Cardiac muscle cell (in vitro differentiated cells and primary cell): ENCODE measurements around the gene NFASC. TPM values are rescaled to one million over a fixed set of nuclear protein-coding genes. Genes with fewer than 3 reads are reported as not detected.

Source experiments
- DNase-seq, 2 donors: peaks; one replicate each; pipeline versions ENCODE4 v3.0.0 to v3.0.0-alpha.2; 2010 to 2017; ENCODE audit warnings: low read depth in 1 of 2, low spot score in 1 of 2
- H3K27ac ChIP-seq: fragments of 200-600 bp; sonication (generic); 2 replicates; pipeline ENCODE4 v1.5.1; 2016
- H3K27me3 ChIP-seq: fragments of 200-600 bp; sonication (generic); 2 replicates; pipeline ENCODE4 v1.6.0; 2016; ENCODE audit warnings: control low read depth
- H3K36me3 ChIP-seq: fragments of 200-600 bp; sonication (generic); 2 replicates; pipeline ENCODE4 v1.5.1; 2016; ENCODE audit warnings: control low read depth
- H3K4me1 ChIP-seq: fragments of 200-600 bp; sonication (generic); 2 replicates; pipeline ENCODE4 v1.8.1; 2017; ENCODE audit warnings: low read depth, mild to moderate bottlenecking, mixed run types
- H3K4me3 ChIP-seq: fragments of 200-600 bp; sonication (generic); 2 replicates; pipeline ENCODE4 v1.5.1; 2016; ENCODE audit warnings: mild to moderate bottlenecking
- H3K9me3 ChIP-seq: fragments of 200-600 bp; sonication (generic); 2 replicates; pipeline ENCODE4 v1.5.1; 2017; ENCODE audit warnings: low read depth, mild to moderate bottlenecking, control low read depth
- polyA plus RNA-seq: library from polyadenylated mRNA; unstranded; fragments of >200 nt; fragmentation: Nextera tagmentation; extraction: Ambion mirVana; gene quantifications from 2 replicates; pipeline ENCODE4 v1.2.1, GENCODE V29; 2016
- total RNA-seq: library from RNA; depleted of rRNA; stranded (reverse); fragments of >200 nt; gene quantifications from 2 replicates; pipeline ENCODE4 v1.2.3, GENCODE V29; 2016
- TF ChIP-seq, protein P1 (sequence below): IDR thresholded peaks from 2 replicates; pipeline ENCODE4 v1.5.1; 2012; ENCODE audit warnings: low read depth, mild to moderate bottlenecking, low read length

The NFASC gene
- total and polyA plus RNA-seq, 2 experiments from 2014 or later, result 0.63 TPM; not detected in 1

DNA sequence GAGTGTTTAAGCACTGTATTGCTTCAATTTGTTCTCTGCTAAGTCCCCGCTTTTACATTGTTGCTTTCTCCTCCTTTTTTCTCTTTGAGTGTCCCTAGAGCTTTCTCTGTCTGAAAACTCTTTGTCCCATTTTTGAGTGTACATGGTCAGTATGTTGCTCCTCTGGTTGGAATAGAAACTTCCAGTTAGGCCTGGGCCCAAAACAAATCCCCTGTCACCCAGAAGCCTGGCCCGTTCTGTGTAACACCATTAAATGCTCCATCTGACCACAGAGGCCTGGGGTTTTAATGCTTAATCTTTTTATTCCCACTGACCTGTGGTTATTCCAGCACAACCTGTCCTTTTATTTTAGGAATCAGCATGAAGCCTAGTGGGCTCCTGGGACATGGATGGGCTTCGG, 28.3 kb upstream of the NFASC start:
- no peak for DNase-seq
- H3K4me3 ChIP-seq, result no peak overlapping the region
- H3K27ac ChIP-seq, result no peak overlapping the region
- H3K27me3 ChIP-seq, result no peaks in the 10 kb centered on the region
- H3K4me1 ChIP-seq, result no peaks in the 10 kb centered on the region
- H3K9me3 ChIP-seq, result no peaks in the 10 kb centered on the region
- H3K36me3 ChIP-seq, result no peaks in the 10 kb centered on the region
- TF ChIP-seq, protein P1, sequence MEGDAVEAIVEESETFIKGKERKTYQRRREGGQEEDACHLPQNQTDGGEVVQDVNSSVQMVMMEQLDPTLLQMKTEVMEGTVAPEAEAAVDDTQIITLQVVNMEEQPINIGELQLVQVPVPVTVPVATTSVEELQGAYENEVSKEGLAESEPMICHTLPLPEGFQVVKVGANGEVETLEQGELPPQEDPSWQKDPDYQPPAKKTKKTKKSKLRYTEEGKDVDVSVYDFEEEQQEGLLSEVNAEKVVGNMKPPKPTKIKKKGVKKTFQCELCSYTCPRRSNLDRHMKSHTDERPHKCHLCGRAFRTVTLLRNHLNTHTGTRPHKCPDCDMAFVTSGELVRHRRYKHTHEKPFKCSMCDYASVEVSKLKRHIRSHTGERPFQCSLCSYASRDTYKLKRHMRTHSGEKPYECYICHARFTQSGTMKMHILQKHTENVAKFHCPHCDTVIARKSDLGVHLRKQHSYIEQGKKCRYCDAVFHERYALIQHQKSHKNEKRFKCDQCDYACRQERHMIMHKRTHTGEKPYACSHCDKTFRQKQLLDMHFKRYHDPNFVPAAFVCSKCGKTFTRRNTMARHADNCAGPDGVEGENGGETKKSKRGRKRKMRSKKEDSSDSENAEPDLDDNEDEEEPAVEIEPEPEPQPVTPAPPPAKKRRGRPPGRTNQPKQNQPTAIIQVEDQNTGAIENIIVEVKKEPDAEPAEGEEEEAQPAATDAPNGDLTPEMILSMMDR, result no peak

DNA sequence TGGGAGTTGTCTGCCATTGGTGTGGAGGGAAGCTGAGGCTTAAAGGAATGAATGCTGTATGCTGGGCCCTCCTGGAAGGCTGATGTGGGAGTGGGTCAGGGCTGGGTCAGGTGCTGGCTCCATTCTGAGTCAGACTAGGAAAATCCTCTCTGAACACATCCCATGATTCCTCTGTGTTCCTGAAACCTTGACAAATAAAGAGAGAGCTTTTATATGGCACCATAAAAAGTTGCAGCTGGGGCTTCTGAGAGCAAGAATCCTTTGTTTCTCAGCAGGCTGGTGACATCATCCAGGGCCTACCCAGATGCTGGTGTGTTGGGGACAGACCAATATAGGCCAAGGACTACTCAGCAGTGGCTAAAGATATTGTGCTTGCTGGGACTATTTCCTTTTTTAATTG, 27.8 kb upstream of the NFASC start:
- Histone ChIP-seq H3K27ac (no peak overlapping the region), H3K9me3 (no peaks in the 10 kb centered on the region), H3K36me3 (no peaks in the 10 kb centered on the region), H3K4me1 (no peaks in the 10 kb centered on the region), H3K27me3 (no peaks in the 10 kb centered on the region), H3K4me3 (no peak overlapping the region)
- TF ChIP-seq, protein P1, result no peak
- no peak for DNase-seq

DNA sequence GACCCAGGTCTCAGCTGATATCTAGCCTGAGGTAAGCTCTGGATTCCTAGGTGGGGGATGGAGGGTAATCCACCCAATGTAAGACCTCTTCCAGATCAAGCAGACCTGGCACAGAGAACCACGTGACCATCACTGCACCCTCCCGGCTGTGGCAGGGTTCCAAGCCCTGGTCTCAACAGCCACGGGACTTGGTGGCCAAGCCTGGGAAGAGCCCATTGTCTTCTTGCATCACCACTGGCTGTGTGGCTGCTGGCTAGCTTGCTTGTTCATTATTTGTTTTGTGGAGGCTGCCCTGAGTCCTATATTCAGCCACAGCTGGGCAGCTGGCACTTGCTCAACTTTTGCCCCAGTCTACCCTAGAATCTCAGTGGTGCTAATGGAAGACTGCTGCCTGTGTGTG, 24.1 kb upstream of the NFASC start:
- no peaks in the 10 kb centered on the region for H3K27me3 ChIP-seq
- no peaks in the 10 kb centered on the region for H3K4me1 ChIP-seq
- no peaks in the 10 kb centered on the region for H3K36me3 ChIP-seq
- H3K27ac ChIP-seq, result no peak overlapping the region
- no peak for DNase-seq
- H3K4me3 ChIP-seq, result no peak overlapping the region
- TF ChIP-seq, protein P1, result no peak
- H3K9me3 ChIP-seq, result no peaks in the 10 kb centered on the region

DNA sequence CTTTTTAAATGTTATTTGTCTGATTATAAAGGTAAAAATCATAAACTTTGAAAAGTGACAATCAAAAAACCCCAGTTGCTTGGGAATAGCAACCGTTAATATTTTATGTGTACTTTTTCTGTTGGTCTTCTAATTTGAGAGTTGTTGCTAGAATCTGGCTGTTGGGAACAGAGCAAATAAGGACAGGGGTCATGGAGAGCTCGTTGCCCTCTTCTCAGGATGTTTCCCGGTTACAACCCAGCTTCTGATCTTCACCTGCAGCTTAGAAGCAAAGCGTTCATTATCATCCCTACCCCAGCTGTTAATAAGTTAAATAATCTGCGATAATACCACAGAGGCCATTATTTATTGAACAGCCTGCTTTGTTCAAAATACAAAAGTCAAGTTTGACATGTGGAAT, 22.1 kb upstream of the NFASC start:
- H3K4me3 ChIP-seq, result no peak overlapping the region
- TF ChIP-seq, protein P1, result no peak
- DNase-seq, result no peak
- no peaks in the 10 kb centered on the region for H3K9me3 ChIP-seq
- no peaks in the 10 kb centered on the region for H3K36me3 ChIP-seq
- H3K27ac ChIP-seq, result no peak overlapping the region
- no peaks in the 10 kb centered on the region for H3K27me3 ChIP-seq
- H3K4me1 ChIP-seq, result no peaks in the 10 kb centered on the region

DNA sequence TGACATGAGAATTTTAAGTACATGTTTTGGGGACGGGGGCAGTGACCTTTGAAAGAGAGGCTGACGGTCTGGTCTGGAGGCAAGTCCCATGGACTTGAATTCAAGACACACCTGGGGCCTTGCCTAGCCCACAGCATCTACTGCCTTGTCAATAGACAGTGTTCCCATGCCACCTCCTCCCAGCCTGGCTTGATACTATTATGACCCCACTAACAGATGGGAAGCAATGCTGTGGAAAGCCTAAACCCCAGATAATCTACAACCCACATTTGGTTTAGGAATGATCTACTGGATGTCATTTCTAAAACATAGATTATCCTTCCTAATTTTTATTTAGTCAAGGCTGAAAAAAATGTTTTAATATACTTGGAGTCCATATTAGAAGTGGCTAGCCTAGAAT, 17.8 kb upstream of the NFASC start:
- H3K4me1 ChIP-seq, result no peaks in the 10 kb centered on the region
- H3K4me3 ChIP-seq, result no peak overlapping the region
- no peak for DNase-seq
- H3K27me3 ChIP-seq, result no peaks in the 10 kb centered on the region
- H3K36me3 ChIP-seq, result no peaks in the 10 kb centered on the region
- no peak overlapping the region for H3K27ac ChIP-seq
- H3K9me3 ChIP-seq, result no peaks in the 10 kb centered on the region
- TF ChIP-seq, protein P1, result no peak

DNA sequence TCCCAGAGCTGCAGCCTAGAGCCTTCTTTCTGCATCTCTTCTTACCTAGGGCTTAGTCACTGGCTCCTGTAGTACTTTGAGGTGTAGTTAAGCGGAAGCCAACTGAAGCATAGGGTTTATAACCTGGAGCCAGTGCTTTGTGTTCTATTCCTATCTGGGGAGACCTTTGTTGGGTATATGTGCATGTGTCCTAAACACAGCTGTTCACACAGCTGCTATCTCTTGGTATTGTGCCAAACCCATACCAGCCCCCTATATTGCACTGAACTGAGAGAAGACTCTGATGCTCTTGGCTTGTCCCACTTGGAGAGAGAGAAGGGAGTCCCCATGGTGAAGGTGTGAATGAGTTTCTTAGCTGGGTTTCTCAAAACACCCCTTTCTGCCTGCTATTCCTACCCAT, 17.2 kb upstream of the NFASC start:
- Histone ChIP-seq H3K36me3 (no peaks in the 10 kb centered on the region), H3K27me3 (no peaks in the 10 kb centered on the region), H3K4me1 (no peaks in the 10 kb centered on the region), H3K27ac (no peak overlapping the region), H3K4me3 (no peak overlapping the region), H3K9me3 (no peaks in the 10 kb centered on the region)
- TF ChIP-seq, protein P1, result no peak
- no peak for DNase-seq
